SHP77 (cell line): Measurements from ENCODE around the gene PTPRG.

Experiments used
- DNase-seq, 2 experiments: peaks; one replicate each; lab custom pipeline; 2025; lab: John Stamatoyannopoulos, UW

PTPRG gene

DNA sequence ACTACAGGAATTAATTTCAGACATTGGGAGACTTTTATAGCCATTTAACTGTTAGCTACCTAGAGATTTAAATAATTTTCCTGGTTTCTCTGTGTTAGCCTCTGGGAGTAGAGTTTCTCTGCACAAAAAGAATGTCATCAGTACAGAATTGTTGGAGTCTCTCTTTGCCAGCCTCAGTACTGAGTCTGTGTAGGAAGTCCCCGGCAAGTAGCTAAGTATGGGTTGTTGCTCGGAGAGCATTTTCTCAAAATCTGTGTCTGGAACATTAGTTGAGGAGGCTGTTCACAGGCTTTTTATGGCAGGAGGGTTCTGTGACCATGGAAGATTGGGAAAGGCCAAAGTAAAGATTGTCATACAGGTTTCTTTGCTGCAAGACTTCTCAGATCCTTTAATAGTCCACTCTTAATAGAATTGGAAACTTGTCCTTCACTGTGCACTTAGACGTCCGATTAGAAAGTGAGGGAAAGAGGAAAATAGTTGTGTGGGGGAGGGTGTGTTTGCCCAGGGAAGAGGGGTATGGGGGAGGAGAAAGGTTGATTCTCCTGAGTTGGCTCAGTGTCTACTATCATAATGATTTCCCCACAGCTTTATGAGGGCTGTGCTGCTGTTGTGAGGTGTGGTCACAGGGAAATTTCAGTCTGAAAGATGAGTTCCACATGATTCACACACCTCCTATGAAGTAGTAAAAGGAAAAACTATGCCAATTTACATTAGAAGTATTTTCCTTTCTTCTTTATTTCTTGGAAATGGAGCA, 207.1 kb downstream of the PTPRG start:
- DNase-seq: no peak

DNA sequence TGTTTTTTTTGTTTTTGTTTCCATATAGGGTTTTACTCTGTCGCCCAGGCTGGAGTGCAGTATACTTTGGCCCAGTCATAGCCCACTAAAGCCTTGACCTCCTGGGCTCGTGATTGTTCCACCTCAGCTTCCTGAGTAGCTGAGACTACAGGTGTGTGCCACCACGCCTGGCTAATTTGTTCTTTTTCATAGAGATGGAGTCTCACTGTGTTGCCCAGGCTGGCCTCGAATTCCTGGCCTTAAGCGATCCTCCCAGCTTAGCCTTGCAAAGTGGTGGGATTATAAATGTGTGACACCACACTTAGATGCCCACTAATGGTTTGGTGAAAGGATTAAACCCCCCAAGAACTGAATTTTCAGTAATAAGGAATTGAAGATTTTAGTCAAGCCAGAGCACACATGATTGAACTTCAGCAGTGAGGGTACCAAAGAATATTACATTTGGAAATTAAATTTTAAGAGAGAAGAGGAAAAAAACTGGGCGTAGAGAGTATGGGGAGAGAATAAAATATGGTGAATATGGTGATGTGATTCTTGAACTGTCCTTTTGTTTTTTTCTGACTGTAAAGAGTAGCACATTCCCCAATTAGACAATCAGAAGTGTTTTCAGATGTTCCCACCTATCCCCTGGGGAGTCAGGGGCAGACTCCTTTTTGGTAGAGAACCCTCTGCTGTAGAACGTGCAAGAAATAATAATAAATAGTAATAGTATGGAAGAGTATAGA, 208.1 kb downstream of the PTPRG start:
- no peak for DNase-seq

DNA sequence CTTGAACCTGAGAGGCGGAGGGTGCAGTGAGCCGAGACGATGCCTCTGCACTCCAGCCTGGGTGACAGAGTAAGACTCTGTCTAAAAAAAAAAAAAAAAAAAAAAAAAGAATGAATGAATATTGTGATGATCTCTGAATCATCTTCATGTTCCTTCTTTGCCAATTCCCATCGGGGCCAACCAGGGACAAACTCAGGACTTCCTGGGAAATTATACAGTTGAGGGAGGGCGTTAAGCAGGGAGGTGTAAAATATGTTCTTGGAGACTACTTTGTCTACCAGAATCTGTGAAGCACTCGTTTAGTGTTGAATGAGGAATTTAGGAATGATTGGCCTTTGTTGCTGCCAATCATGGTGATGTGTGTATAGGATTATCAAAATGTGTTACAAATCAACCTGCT, 210.6 kb downstream of the PTPRG start:
- DNase-seq: no peak

DNA sequence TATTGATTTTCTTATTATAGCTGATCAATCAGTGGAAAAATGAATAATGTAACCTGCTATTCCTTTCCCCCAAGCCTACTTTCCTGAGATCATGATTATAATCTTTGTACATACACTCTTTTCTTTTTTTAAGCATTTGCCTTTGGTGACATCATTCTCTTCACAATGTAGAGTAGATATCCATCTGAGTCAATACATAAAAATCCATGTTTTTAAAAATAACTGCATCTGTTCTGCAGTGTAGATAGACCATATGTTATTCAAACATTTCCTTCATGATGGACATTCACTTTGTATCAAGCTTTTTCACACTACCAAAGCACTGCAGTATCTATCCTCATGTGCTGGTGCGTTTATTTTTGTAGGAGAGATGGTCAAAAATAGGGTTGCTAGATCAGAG, 211.1 kb downstream of the PTPRG start:
- no peak for DNase-seq

DNA sequence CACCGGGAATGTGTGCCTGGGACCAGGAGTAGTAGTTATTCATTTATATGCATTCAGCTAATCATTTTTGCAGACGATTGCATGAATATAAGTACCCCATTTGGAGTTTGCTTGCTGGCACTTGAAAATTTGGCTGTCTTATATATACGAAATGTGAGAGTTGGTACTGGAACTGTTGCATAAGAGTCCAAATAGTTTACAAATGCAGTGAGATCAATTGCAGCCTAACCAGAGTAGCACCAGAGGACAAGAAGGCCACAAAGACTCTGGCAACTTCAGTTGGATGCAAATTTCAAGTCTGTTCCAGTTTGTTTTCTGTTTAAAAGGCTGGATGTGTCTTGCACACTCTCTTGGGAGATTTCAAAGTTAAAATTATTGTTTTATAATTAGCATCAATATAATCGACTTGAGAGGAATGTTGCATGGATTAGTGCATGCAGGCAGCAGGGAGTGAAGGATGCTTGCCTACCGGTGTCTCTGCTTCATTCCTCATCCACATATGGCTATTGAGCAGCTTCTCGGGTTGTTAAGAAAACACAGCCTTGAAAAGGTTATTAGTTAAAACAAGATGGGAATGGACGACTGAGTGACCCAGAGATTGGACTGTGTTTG, 213.0 kb downstream of the PTPRG start:
- no peak for DNase-seq

DNA sequence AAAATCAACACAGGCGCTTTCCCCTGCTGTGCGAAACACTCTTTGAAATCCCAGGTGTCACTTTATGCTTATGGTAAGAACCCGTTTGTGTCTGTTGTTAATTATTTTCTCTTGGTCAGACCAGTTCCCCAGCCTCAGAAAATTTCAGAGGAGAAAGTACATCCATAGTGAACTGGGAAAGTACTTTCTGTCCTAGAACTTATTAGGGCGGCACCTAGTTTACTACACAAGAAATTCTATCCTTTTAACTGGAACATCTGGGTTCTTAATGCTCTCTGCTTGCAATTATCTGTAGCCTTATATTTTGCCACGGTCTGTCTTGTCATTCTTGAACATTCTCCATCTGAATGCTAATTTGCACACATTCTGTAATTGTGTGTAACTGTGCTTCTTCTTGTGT, 215.0 kb downstream of the PTPRG start:
- no peak for DNase-seq

DNA sequence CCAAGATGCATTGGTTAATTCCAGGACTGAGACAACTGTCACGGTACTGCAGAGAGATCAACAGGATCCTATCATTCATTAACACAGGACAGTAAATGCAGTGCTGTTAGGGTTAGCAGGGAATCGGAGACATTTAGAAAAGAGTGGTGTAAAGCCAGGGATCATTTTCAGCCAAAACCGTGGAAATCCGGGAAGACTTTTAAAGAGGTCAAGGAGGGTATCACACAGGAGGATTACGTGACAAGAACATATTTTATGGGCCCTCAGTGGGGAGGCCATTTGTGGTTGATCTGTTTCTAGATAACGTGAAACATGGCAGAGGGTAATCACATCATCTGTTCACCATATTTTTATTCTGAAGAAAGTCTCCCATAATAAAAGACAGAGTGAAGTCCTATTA, 216.1 kb downstream of the PTPRG start:
- DNase-seq: no peak

DNA sequence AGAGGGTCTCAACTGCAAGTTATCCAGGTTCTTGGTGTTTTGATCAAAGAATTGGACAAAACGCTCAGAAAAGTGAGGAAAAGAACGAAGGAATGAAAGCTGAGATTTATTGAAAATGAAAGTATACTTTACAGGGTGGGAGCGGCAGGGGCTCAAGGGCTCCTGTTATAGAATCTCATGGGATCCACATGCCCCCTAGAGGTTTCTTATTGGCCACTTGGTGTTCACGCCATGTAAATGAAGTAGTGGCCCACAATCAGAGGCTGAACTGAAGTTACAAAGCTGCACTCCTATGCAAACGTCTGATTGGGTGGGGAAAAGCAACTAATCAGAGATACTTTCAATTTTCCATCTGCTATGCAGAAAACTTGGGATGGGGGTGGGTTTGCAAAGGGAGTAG, 216.7 kb downstream of the PTPRG start:
- no peak for DNase-seq

DNA sequence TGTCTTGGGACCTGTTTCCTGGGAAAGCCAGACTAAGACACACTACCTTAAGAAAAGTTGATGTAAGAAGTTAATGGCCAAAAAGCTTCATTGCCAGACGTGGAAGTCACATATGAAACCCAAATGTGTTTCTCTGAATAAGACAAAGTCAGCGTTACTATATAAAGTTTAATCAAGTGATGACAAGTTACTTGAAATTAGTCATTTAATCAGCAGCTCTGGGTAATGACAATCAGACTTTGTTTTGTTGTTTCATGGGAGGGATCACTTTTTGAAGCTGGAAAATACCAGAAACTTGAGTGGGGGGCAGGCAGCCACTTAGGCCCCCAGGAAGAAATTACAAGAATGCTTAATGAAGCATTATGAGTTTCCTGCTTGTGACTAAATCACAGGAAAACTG, 218.6 kb downstream of the PTPRG start:
- no peak for DNase-seq

DNA sequence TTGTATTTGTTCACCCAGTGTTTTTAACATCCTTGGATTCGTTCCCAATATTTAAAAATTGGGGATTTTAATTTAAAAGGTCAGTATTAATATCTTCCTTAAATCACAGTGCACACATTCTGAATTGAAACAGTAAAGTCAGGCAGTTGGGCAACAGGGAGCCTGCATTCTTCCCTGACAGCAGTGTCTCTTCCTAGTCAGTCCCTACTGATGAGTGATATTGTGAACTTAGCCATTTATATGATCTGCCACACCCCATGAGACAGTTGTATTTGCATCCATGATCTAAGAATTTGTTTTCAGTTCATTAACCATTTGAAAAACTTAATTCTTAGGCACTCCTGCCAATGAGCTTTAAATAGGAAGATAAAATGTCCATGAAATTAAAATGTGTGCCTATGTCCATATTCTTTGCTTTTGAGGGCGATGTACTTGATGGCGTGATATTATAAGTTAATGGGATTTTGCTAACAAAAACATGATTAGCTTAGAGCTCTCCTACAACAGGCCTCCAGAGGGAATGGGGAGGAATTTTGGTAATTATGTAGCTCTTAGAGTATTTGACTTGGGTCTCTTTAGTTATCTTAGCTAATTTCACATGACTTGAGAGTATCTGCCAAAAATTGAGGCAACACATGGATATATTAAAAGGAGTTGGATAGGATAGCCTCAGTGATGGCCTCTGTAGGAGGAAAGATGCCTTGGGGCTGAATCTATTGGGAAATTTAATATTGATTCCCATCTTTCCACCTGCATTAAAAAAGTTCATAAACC, 219.3 kb downstream of the PTPRG start:
- DNase-seq: no peak

DNA sequence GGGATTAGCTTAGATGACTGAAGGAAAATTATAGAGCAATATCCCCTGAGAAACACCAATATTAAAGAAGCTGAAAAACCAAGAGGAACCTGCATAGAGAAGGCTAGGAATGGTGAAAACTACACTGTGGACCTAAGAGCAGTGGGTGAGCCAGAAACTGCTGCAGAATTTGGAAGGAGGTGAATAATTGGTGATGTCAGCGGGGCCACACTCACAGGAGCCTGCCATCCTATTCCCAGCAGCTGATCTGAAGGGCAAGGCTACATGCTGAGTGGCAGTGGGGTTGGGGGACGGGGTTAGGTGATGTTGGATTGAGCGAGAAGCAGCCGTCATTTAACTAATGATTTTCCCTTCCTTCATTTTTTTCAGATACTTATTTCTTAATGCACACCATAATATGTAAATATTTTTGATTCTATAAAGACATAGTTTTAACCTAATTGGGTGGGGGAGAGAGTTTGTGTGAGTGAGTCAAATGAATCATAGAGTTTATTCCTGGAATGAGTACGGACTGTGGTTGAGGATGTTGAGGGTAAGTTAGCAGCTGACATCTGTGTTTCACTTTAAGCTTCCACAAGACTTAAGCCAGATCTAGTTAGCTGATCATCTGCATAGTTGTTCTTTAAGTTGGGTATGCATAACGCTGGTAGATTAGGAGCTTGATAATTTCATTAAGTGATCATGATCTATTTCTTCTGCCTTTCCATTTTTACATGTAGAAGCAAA, 222.8 kb downstream of the PTPRG start:
- no peak for DNase-seq

DNA sequence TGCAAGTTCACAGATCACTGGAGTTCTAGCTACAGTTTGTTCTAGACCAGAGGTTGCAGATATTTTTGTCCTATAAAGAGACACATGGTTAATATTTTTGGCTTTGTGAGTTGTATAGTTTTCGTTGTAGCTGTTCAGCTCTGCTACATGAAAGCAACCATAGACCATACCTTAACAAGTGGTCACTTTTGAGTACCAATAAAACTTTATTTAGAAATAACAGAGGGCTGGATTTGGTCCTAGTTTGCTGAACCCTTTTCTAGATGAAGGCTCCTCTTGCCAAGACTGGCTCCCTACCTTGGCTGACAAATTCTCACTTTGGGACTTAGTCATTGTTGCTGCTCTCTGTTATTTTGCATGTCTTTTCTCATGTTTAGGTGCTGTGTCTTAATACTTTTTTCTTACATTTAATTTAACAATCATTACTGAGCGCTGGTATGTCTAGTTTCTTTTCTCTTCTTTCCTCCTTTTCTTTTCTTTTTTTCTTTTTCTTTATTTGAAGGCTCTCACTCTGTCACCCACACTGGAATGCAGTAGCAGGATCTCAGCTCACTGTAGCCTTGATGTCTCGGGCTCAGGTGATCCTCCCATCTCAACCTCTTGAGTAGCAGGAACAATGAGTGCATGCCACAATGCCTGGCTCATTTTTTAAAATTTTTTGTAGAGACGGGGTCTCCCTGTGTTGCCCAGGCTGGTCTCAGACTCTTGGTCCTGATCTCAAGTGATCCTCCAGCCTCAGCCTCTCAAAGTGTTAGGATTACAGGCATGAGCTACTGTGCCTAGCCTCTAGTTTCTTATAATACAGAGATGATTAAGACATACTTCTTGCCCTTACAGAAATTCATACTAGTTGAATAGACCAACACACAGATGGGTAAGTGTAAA, 227.5 kb downstream of the PTPRG start:
- DNase-seq: no peak

DNA sequence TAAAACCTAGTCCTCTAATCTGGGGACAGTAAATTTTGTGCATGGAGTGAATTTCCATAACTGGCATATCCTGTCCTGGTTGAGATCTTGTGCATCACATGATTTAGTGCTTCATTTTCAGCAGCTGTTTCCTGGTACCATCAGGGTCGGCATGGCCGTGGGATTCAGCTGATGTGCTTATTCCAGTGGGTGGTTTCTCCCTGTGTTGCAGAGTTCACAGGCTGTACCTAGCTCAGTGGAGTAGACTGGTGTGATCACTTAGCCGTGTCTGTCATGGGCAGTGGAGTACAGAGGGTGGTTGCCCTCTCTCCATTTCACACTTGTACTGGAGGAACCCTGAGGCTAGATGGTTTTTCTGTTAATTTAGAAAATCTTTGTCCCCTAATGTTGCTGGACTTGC, 228.5 kb downstream of the PTPRG start:
- DNase-seq: no peak

DNA sequence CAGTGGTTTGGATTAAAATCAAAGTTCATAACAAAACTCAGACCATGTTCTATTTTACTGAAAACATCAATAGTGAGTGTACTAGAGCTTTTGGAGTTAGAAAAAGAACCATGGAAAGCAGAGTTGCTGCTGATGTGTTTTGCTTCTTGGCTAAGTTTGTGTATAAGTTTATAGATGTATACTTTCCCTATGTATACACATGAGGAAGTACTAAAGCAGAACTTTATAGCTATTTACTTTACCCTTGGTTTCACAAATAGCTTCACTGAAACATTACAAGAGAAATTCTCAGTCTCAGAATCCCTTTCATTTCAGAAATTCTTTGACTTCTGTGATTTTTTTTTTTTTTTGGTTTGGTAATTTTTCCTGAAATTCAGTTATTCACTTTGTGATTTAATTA, 229.0 kb downstream of the PTPRG start:
- DNase-seq: no peak

DNA sequence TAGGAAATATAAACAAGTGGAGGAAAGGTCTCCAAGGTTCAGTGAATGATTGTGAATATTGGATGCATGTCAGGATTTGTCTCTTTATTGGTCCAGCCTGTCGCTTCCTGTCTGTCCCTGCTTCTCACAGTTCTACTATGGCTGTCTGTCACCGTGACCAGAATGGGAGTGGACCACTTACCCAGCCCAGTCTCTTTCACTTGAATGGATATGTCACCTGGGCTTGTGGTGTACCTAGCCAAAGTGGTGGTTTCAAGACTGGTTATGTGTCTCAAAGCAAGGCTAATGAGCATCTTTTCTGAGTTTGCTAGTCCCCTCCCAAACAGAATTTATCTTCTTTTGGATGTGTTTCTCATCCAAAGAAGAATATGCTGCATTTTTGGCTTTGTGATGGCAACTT, 231.7 kb downstream of the PTPRG start:
- DNase-seq: no peak

DNA sequence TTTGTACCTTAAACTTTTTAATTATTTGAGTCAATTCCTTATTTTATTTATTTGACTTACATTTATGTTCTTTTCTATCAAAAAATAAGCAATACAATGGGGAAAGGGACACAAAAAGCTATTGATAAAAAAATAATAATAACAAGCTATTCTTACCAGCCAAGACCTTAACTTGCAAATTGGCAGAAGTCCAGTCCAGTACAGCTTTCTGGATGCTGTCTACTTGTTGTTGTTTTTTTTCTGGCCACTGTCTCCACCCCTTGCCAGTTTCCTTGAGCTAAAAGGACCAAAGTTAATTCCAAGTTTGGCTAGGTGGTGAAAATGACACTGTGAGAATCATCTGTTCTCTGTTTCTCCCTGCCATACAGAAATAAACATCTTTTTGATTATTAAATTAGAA, 232.2 kb downstream of the PTPRG start:
- DNase-seq: no peak

DNA sequence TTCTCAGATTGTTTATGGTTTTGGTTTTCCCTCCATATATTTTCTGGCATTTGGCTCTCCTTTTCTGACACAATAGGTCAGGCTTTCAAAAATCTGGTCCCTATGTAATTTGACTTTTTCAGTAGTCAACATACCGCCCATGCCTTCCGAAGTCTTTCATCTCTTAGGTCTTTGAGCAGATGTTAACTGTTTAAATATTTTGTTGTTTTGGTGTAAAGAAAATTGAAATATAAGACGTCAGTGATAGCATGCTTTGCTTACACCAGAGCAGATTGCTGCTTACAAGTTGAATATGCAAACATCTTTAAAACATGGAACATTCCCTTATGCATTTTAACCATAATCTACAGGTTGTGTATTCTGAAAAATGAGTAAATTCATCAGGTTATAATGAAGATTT, 233.0 kb downstream of the PTPRG start:
- DNase-seq: no peak

DNA sequence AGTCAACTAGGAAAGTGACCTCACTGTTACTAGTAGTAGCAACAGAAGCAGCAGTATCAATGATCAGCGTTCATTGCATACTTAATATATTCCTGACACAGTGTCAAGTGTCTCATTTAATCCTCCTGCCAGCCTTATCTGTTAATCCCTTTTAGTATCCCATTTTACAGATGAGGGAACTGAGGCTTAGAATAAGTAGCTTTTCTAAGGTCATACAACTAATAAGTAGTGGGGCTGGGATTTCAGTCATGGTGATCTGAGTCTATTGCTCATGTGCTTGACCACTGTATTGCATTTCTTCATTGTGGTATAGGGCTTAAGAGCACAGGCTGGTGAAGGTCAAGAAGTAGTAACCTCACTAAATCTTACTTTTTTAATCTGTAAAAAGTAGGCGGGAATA, 233.6 kb downstream of the PTPRG start:
- no peak for DNase-seq

DNA sequence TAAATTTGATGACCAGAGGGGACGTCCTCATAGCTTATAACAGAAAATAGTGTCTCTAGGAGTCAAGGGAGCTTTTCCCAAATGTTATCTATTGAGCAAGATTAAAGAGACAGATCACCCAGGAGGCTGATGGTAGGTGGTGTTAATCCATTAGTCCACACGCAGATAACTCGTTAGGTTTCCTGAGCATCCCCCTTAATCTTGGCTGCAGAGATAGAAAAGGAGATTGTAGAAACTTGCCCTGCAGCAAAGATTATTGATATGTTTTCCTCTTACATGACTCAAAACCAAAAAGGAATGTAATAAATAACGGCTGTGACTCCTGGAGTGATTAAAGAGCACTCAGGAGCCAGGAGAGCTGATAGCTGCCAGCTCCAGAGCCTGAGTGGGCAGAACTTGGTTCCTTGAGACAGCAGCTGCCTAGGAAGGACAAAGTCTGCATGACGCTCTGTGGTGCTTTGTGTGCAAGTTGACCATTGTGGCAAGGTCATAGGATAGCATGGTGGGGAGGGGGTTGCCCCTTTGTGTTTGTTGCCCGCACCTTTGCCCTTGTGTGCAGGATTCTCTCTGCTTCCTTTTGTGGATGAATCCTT, 234.8 kb downstream of the PTPRG start:
- no peak for DNase-seq

DNA sequence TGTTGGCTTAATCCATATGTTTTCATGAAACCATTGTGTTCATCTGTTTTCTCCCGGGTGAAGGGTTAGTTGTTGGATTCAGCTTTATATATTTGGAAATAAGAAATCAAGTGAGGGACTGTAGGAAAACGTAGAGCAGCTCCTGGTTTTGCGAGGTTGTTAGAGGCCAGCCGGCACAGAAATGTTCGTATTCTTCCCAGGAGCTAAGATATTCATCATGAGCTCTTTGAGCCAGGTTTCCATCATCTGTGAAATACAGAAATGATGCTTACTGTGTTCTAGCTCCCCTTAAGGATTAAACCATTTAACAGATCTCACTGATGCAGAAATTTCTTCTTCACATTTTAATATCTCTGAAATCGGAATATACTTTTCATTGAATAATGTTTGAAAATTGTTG, 235.5 kb downstream of the PTPRG start:
- no peak for DNase-seq

DNA sequence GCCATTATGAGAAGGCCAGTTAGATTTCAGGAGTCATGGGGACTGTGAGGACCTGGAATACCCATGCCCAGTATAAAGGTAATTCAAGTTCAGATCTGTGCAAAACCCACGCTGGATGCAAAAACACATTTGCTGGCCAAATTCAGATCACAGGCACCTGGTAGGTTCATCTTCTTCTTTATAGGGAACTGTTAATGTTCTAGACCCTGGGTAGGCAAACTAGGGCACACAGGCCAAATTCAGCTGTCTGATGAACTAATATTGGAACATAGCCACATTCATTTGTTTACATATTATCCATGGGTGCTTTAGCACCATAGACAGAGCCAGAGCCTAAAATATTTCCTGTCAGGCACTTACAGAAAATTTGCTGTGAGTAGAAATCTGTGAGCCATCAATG, 241.4 kb downstream of the PTPRG start:
- DNase-seq: no peak
